CD4-positive, alpha-beta T cell (primary cell): Measurements from ENCODE around the gene TK1. TPM values are rescaled to one million over a fixed set of nuclear protein-coding genes. Genes with fewer than 3 reads are reported as not detected.

Experiments used
- ATAC-seq: fragments of 200-7000 bp; cut with Tn5 transposase; one replicate; pipeline ENCODE4 v1.10.0; 2022; ENCODE audit warnings: mild to moderate bottlenecking; ENCODE audit not compliant: poor library complexity
- CTCF ChIA-PET: fragments of 350-600 bp; sonication (Branson Sonifier 250); formaldehyde crosslinking; loops from one replicate; lab custom pipeline; 2021; ENCODE audit warnings: antibody characterized with exemption, inconsistent platforms; lab: Charles Lee
- POLR2A ChIA-PET: fragments of 350-600 bp; sonication (Branson Sonifier 250); formaldehyde crosslinking; loops from one replicate; lab custom pipeline; 2021; ENCODE audit warnings: antibody characterized with exemption, inconsistent platforms; lab: Charles Lee
- DNase-seq, 14 experiments: peaks; one replicate each; pipeline ENCODE4 v3.0.0-alpha.2; 2013 to 2020; ENCODE audit warnings: mixed read lengths in 2 of 14
- H3K27ac ChIP-seq, 2 donors: one replicate each; pipeline versions ENCODE4 v1.5.1 to v1.7.0; 2013; ENCODE audit warnings: low read length in 2 of 2, low read depth in 1 of 2, mild to moderate bottlenecking in 1 of 2
- H3K27me3 ChIP-seq, 2 experiments: 1 replicate in 1 of 2; 2 replicates in 1 of 2; pipeline versions ENCODE4 v1.6.1 to v1.7.0; 2013; ENCODE audit warnings: low read length in 2 of 2, control low read depth in 1 of 2, mild to moderate bottlenecking in 1 of 2, moderate library complexity in 1 of 2; ENCODE audit not compliant: insufficient read depth in 2 of 2, control insufficient read depth in 1 of 2
- H3K36me3 ChIP-seq: one replicate; pipeline ENCODE4 v1.6.1; 2013; ENCODE audit warnings: low read length, control low read depth; ENCODE audit not compliant: insufficient read depth
- H3K4me1 ChIP-seq: one replicate; pipeline ENCODE4 v1.6.1; 2013; ENCODE audit warnings: low read length, control low read depth; ENCODE audit not compliant: insufficient read depth
- H3K4me3 ChIP-seq: one replicate; pipeline ENCODE4 v1.5.1; 2013; ENCODE audit warnings: mild to moderate bottlenecking, low read length, moderate library complexity
- H3K9me3 ChIP-seq, 2 experiments: 1 replicate in 1 of 2; 2 replicates in 1 of 2; pipeline versions ENCODE4 v1.6.1 to v1.7.0; 2013; ENCODE audit warnings: low read length in 2 of 2, mild to moderate bottlenecking in 2 of 2, control low read depth in 1 of 2, moderate library complexity in 1 of 2; ENCODE audit not compliant: control insufficient read depth in 1 of 2, insufficient read depth in 1 of 2
- H3K27ac Mint-ChIP-seq: one replicate; pipeline ENCODE4 v1.8.0; 2020; ENCODE audit warnings: mixed read lengths
- H3K27me3 Mint-ChIP-seq: one replicate; pipeline ENCODE4 v1.8.0; 2021; ENCODE audit warnings: mixed read lengths
- H3K36me3 Mint-ChIP-seq: one replicate; pipeline ENCODE4 v1.8.0; 2021; ENCODE audit warnings: low read depth, mixed read lengths
- H3K4me1 Mint-ChIP-seq: one replicate; pipeline ENCODE4 v1.8.0; 2021; ENCODE audit warnings: low read depth, mixed read lengths
- H3K4me3 Mint-ChIP-seq: one replicate; pipeline ENCODE4 v1.8.0; 2020; ENCODE audit warnings: mild to moderate bottlenecking, mixed read lengths
- H3K9me3 Mint-ChIP-seq: one replicate; pipeline ENCODE4 v1.8.0; 2020; ENCODE audit warnings: mixed read lengths
- CTCF ChIP-seq: fragments of 200-600 bp; IDR thresholded peaks from one replicate; pipeline ENCODE4 v1.8.0; 2022; ENCODE audit warnings: antibody characterized with exemption, mild to moderate bottlenecking
- intact Hi-C, 2 experiments: fragments of 100-400 bp; cut with DNase I in 1 of 2; cut with micrococcal nuclease in 1 of 2; formaldehyde crosslinking; loops; one replicate each; pipeline versions ENCODE4 v1.15.1 to v1.9.0; 2023 to 2025; cut with DNase I, micrococcal nuclease
- total RNA-seq, 174 experiments: library from RNA in 2 of 174; stranded (reverse) in 2 of 174; gene quantifications; one replicate each; pipeline ENCODE4 v1.2.3 and lab custom pipeline; 2021 to 2026

TK1 gene
- total RNA-seq, 2 experiments from 2014 or later: 0.78 to 0.88 TPM

GRCh38 chr17:78130437-78131101 lies 56.3 kb downstream of the TK1 start, which contains the start of gene TMC8:
Gene TMC8, plus strand, starts transcription at chr17:78130771. Its CDS starts 818 bp downstream, at chr17:78131589.
- Histone ChIP-seq H3K36me3 (peaks cover 57% of the 10 kb centered on the region), H3K4me3 (peak within 1 kb of the TSS; percentile 94), H3K27ac (peak within 1 kb of the TSS; percentile 75 to 92), H3K9me3 (no peaks in the 10 kb centered on the region), H3K4me1 (peaks cover 76% of the 10 kb centered on the region), H3K27me3 (no peaks in the 10 kb centered on the region)
- no peaks in the 10 kb centered on the region for H3K27me3 Mint-ChIP-seq
- intact Hi-C loops: loop anchor here (1.0 to 10.0 kb wide), 6 partner anchors 9 to 686 kb away; partner anchors contain the start of gene SYNGR2 (in 1 of the 2)
- ChIA-PET POLR2A (interaction anchor here (0.5 to 16.9 kb wide), 25 partner anchors 6 to 1648 kb away, joined by 3 to 766 read pairs (median 5); partner anchors contain the start of genes TMC6, TMC8 and TNRC6C), CTCF (interaction anchor here (1.0 to 2.5 kb wide), 3 partner anchors 9 to 46 kb away, joined by 3 to 12 read pairs (median 7); no protein-coding TSS in a partner anchor)
- DNase-seq (peak; percentile 64 to 95 (median 78)), ATAC-seq (peak; percentile 54)
- H3K9me3 Mint-ChIP-seq: no peaks in the 10 kb centered on the region
- peak within 1 kb of the TSS; percentile 96 for H3K27ac Mint-ChIP-seq
- peaks cover 64% of the 10 kb centered on the region for H3K4me1 Mint-ChIP-seq
- no peak for TF ChIP-seq CTCF
- H3K36me3 Mint-ChIP-seq: peaks cover 79% of the 10 kb centered on the region
- H3K4me3 Mint-ChIP-seq: peak within 1 kb of the TSS; percentile 100

DNA sequence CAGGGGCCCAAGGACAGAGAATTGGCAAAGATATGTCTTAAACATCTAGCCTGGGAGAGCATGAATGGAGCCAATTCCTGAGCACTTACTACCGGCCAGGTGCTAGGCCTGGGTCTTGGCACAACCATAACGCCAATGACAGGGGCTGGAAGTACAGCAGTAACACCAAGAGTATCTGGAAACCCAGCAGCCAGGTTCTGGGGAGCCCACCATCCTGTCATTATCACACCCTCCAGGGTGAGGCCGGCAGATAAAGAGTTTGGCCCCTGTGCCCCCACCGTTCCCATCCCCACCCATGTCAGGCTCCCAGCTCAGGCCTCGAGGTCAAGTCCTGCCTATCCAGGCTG lies 56.8 kb downstream of the TK1 start:
- peak overlapping the region; percentile 100 for H3K4me3 Mint-ChIP-seq
- ATAC-seq (no peak), DNase-seq (peak in 1 of 14 experiments; percentile 56)
- ChIA-PET CTCF (interaction anchor here (1.0 to 2.5 kb wide), 3 partner anchors 9 to 46 kb away, joined by 3 to 12 read pairs (median 7); no protein-coding TSS in a partner anchor), POLR2A (interaction anchor here (0.5 to 16.9 kb wide), 24 partner anchors 5 to 1648 kb away, joined by 3 to 766 read pairs (median 6); partner anchors contain the start of genes TMC6, TMC8 and TNRC6C)
- H3K27me3 Mint-ChIP-seq: no peaks in the 10 kb centered on the region
- H3K36me3 ChIP-seq: peaks cover 57% of the 10 kb centered on the region
- peaks cover 79% of the 10 kb centered on the region for H3K36me3 Mint-ChIP-seq
- peak overlapping the region; percentile 94 for H3K4me3 ChIP-seq
- H3K9me3 ChIP-seq: no peaks in the 10 kb centered on the region
- no peaks in the 10 kb centered on the region for H3K27me3 ChIP-seq
- peaks cover 76% of the 10 kb centered on the region for H3K4me1 ChIP-seq
- peak overlapping the region; percentile 96 for H3K27ac Mint-ChIP-seq
- TF ChIP-seq CTCF: no peak
- H3K9me3 Mint-ChIP-seq: no peaks in the 10 kb centered on the region
- peak overlapping the region; percentile 75 to 92 for H3K27ac ChIP-seq
- H3K4me1 Mint-ChIP-seq: peaks cover 60% of the 10 kb centered on the region
- intact Hi-C loops: loop anchor here (1.0 to 10.0 kb wide), 6 partner anchors 9 to 685 kb away; partner anchors contain the start of gene SYNGR2 (in 1 of the 2)

DNA sequence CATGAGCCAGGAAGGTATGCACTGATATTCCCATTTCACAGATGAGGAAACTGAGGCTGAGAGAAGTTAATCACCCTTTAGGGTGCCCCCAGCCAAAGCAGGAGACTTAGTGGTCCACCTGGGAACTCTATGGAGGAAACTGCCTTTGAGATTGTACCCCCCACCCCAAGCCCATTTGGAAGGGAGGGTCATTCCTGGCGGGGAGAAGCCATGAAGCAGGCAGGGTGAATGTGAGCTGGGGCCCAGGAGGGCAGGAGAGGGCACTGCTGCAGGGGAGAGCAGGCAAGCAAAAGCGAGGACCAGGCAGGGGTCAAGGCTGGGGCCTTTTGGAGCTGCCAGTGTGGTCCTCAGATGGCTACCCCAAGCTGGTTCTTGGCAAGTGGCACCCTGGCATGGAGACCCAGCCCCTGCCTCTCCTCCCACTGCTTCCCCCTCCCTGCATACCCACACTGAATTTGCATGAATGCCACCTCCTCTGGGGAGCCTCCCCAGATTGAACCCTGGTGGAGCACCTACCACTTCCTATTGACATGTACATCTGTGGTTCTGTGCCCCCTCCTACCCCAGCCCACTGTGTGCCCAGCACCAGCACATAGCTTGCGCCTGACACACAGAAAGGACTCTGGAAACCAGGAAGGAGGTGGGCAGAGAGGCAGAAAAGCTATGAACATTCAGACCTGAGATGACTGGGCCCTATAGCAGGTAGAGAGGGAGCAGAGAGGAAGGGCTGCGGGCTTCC lies 57.3 kb downstream of the TK1 start:
- ATAC-seq: peak; percentile 12
- H3K4me1 Mint-ChIP-seq: peaks cover 56% of the 10 kb centered on the region

More for the DNA sequence above, 57.3 kb downstream of the TK1 start:
- Mint-ChIP-seq H3K36me3 (peaks cover 76% of the 10 kb centered on the region), H3K27me3 (no peaks in the 10 kb centered on the region), H3K27ac (peak overlapping the region; percentile 96), H3K9me3 (no peaks in the 10 kb centered on the region), H3K4me3 (peak overlapping the region; percentile 100)
- peaks cover 57% of the 10 kb centered on the region for H3K36me3 ChIP-seq
- no peak for TF ChIP-seq CTCF
- no peaks in the 10 kb centered on the region for H3K9me3 ChIP-seq
- peaks cover 76% of the 10 kb centered on the region for H3K4me1 ChIP-seq
- H3K27me3 ChIP-seq: no peaks in the 10 kb centered on the region
- peak in 10 of 14 experiments; percentile 45 to 85 (median 59) for DNase-seq
- H3K27ac ChIP-seq: peak overlapping the region; percentile 75 to 92
- ChIA-PET CTCF (interaction anchor here (1.0 to 2.5 kb wide), 2 partner anchors 8 to 16 kb away, joined by 3 to 12 read pairs; no protein-coding TSS in a partner anchor), POLR2A (interaction anchor here (0.5 to 16.9 kb wide), 23 partner anchors 5 to 1402 kb away, joined by 3 to 766 read pairs (median 5); partner anchors contain the start of genes TMC6, TMC8 and TNRC6C)
- H3K4me3 ChIP-seq: peak overlapping the region; percentile 94
- intact Hi-C loops: loop anchor here (1.0 to 10.0 kb wide), 9 partner anchors 8 to 685 kb away; partner anchors contain the start of genes SOCS3 (in 1 of the 2) and SYNGR2 (in 1 of the 2)
